HG03159 (cell line): Measurements from ENCODE around the gene TTC7B.
"Not testable (repeated sequence)": the region's sequence is repeated elsewhere in the genome, so short reads cannot be mapped to it uniquely, and the experiment has no call there.

Experiments
- ATAC-seq: cut with Tn5 transposase; IDR thresholded peaks from one replicate; pipeline ENCODE4 v1.9.1; 2021; ENCODE audit warnings: mild to moderate bottlenecking, moderate library complexity; ENCODE audit not compliant: unreplicated experiment

TTC7B gene

GRCh38 chr14:90815822-90816662 is at the start of gene TTC7B:
Gene TTC7B, minus strand, starts transcription at chr14:90816430. Its CDS starts 135 bp downstream, at chr14:90816295.
- ATAC-seq = no peak

- no peak for ATAC-seq
Observed at GRCh38 chr14:90864741-90865140, 48.5 kb upstream of the TTC7B start.

GRCh38 chr14:90858511-90858910 is 42.3 kb upstream of the TTC7B start:
- no peak for ATAC-seq

GRCh38 chr14:90857866-90858265 is 41.6 kb upstream of the TTC7B start:
- no peak for ATAC-seq

- ATAC-seq = not testable (repeated sequence)
Observed at GRCh38 chr14:90856115-90856514, 39.9 kb upstream of the TTC7B start.

GRCh38 chr14:90853116-90853515 is 36.9 kb upstream of the TTC7B start:
- no peak for ATAC-seq

GRCh38 chr14:90851327-90852036 is 35.3 kb upstream of the TTC7B start:
- no peak for ATAC-seq

- no peak for ATAC-seq
Observed at GRCh38 chr14:90850487-90850886, 34.3 kb upstream of the TTC7B start.

- ATAC-seq = no peak
Observed at GRCh38 chr14:90849787-90850444, 33.7 kb upstream of the TTC7B start.

- no peak for ATAC-seq
Observed at GRCh38 chr14:90848944-90849731, 32.9 kb upstream of the TTC7B start.

GRCh38 chr14:90846511-90846910 is 30.3 kb upstream of the TTC7B start:
- no peak for ATAC-seq

GRCh38 chr14:90844321-90844720 is 28.1 kb upstream of the TTC7B start:
- ATAC-seq = no peak

GRCh38 chr14:90842726-90843125 is 26.5 kb upstream of the TTC7B start:
- no peak for ATAC-seq

- not testable (repeated sequence) for ATAC-seq
Observed at GRCh38 chr14:90840667-90841066, 24.4 kb upstream of the TTC7B start.

- no peak for ATAC-seq
Observed at GRCh38 chr14:90839889-90840266, 23.6 kb upstream of the TTC7B start.

GRCh38 chr14:90839024-90839888 is 23.0 kb upstream of the TTC7B start:
- ATAC-seq = no peak

- not testable (repeated sequence) for ATAC-seq
Observed at GRCh38 chr14:90838531-90838930, 22.3 kb upstream of the TTC7B start.

GRCh38 chr14:90837355-90837754 is 21.1 kb upstream of the TTC7B start:
- ATAC-seq = no peak

GRCh38 chr14:90836692-90837063 is 20.4 kb upstream of the TTC7B start:
- no peak for ATAC-seq

- ATAC-seq = no peak
Observed at GRCh38 chr14:90831821-90832220, 15.6 kb upstream of the TTC7B start.
